Measurements from ENCODE around the gene DUSP22.

The DUSP22 gene

DNA sequence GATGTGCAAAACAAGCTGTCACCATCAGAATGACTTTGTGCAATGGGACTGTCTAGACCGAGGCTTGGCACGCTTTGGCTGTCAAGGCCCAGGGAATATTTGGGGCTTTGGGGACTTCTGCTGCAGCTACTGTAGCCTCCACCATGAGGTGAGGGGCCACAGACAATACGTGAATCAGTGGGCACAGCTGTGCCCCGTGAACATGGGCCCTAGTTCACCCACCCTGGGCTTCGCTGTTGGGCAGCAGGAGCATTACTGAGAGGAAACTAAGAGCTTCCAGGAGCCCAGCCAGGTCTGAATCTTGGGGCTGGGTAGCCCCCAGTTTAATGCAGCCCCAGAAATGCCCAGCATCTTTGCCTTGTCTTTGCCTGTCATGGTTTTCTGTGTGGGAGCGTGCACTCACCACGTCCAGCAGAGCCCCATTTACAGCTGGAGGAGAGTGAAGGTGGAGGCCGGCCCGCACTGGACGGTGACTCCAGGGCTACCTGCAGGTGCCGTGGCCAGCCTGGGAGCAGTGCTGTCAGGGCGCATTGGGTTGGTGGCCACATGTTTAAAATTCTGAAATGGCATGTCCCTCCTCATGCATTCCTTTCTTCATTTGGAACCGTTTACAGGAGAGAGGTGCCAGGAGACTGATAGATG, 34.7 kb downstream of the DUSP22 start:
- H3K9me3 Mint-ChIP-seq = no peaks in the 10 kb centered on the region
- H3K4me3 Mint-ChIP-seq = no peak overlapping the region
- H3K27me3 Mint-ChIP-seq (ENCODE audit: low read depth) = no peaks in the 10 kb centered on the region
- no peak overlapping the region for H3K27ac Mint-ChIP-seq
- no peaks in the 10 kb centered on the region for H3K4me1 Mint-ChIP-seq (ENCODE audit: low read depth)
- peaks cover 10% of the 10 kb centered on the region for H3K36me3 Mint-ChIP-seq (ENCODE audit: low read depth)

GRCh38 chr6:327538-328116, 35.3 kb downstream of the DUSP22 start:
- Mint-ChIP-seq H3K36me3 (ENCODE audit: low read depth) (peaks cover 10% of the 10 kb centered on the region), H3K4me1 (ENCODE audit: low read depth) (no peaks in the 10 kb centered on the region), H3K9me3 (no peaks in the 10 kb centered on the region), H3K27me3 (ENCODE audit: low read depth) (no peaks in the 10 kb centered on the region), H3K4me3 (no peak overlapping the region), H3K27ac (no peak overlapping the region)

DNA sequence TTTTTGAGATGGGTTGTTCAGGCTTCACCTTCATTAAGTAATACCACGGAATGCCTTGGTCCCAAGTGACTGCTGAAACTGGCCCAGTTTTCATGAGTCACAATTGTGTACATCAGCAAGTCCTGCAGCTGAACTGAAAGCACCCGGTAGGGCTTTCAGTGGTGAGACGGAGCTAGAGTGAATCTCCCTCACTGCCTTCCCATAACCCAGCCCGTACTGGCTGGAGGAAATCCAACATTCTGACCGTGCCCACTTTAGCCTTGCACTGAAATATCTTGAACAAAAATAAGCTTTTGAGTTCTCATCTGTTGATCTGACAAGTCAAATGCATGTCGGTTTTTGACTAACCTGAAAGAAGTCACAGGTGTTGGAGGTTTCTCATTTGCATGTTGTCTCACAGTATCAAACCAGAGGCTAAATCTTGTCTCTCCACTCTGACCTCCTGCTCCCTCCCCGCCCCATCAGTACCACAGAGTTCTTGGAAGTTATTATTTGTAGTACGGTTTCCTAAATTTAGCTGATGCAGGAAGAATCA, 35.9 kb downstream of the DUSP22 start:
- H3K9me3 Mint-ChIP-seq = no peaks in the 10 kb centered on the region
- H3K36me3 Mint-ChIP-seq (ENCODE audit: low read depth) = peaks cover 10% of the 10 kb centered on the region
- no peak overlapping the region for H3K4me3 Mint-ChIP-seq
- no peaks in the 10 kb centered on the region for H3K4me1 Mint-ChIP-seq (ENCODE audit: low read depth)
- no peaks in the 10 kb centered on the region for H3K27me3 Mint-ChIP-seq (ENCODE audit: low read depth)
- no peak overlapping the region for H3K27ac Mint-ChIP-seq

DNA sequence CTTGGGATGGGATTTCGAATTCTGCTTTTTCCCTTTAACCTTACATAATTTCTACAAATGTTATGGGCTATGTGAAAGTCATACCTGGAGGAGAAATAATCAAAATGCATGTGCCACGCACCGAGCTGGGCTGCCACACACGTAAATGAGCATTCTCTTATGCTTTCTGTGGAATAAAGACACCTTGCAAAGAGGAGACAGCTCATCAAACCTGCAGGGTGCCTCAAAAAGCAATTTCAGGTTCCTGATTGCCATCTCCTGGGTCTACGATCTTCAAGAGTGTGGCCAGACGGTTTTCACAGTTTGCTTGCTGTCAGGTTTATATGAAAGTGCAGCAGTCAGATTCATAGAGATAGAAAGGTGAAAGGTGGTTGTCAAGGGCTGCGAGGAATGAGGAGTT, 36.6 kb downstream of the DUSP22 start:
- Mint-ChIP-seq H3K36me3 (ENCODE audit: low read depth) (peaks cover 10% of the 10 kb centered on the region), H3K4me1 (ENCODE audit: low read depth) (no peaks in the 10 kb centered on the region), H3K27me3 (ENCODE audit: low read depth) (no peaks in the 10 kb centered on the region), H3K4me3 (no peak overlapping the region), H3K9me3 (no peaks in the 10 kb centered on the region), H3K27ac (no peak overlapping the region)

- Mint-ChIP-seq H3K9me3 (no peaks in the 10 kb centered on the region), H3K4me3 (no peak overlapping the region), H3K27me3 (ENCODE audit: low read depth) (no peaks in the 10 kb centered on the region), H3K4me1 (ENCODE audit: low read depth) (no peaks in the 10 kb centered on the region), H3K36me3 (ENCODE audit: low read depth) (peaks cover 7% of the 10 kb centered on the region), H3K27ac (no peak overlapping the region)
Observed at GRCh38 chr6:329888-330691, 37.8 kb downstream of the DUSP22 start.

- Mint-ChIP-seq H3K36me3 (ENCODE audit: low read depth) (peaks cover 7% of the 10 kb centered on the region), H3K27ac (no peak overlapping the region), H3K9me3 (no peaks in the 10 kb centered on the region), H3K4me3 (no peak overlapping the region), H3K4me1 (ENCODE audit: low read depth) (peaks cover 3% of the 10 kb centered on the region), H3K27me3 (ENCODE audit: low read depth) (no peaks in the 10 kb centered on the region)
Observed at GRCh38 chr6:330948-331347, 38.7 kb downstream of the DUSP22 start.

DNA sequence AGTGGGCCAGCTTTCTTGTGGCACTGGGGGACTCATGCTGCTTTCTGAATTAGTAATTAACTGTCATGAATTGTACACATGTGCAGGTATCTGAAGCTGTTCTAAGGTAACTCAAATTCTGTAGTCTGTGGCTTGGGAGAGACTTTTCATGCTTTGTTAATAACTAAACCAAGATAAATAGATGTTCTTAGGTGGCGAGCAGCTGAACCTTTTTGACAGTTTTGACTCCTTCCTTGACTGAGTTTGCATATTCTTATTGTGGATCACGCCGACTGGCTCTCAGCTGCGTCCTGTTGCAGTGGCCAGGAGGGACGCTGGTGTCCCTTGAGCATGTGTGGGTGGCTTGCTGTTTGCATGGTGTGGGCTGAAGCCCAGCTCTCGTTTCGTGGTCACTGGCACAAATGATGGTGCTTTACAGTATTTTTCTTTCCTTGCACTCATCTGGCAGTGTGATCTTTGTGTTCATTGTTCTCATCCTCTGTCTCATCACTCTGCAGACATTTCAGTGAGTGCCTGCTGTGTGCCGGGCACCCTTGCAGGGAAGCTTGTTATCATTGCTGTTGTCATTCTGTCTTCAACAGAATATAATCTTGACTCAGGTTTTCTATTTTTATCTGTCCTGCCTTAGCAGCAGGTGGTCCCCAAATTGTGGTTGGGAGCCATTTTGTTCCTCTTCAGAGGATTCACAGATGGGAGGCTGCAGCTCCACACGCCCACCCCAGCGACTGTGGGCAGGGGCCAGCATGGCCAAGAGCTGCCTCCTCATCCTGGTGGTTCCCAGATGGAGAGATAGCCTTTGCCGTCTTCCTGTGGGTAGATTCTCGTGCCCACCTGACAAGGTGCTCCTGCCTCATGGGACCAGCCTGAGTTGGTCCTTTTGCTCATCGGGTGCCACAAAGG, 39.6 kb downstream of the DUSP22 start:
- Mint-ChIP-seq H3K9me3 (no peaks in the 10 kb centered on the region), H3K4me3 (no peak overlapping the region), H3K36me3 (ENCODE audit: low read depth) (peaks cover 9% of the 10 kb centered on the region), H3K4me1 (ENCODE audit: low read depth) (peaks cover 12% of the 10 kb centered on the region), H3K27ac (no peak overlapping the region), H3K27me3 (ENCODE audit: low read depth) (no peaks in the 10 kb centered on the region)

- no peaks in the 10 kb centered on the region for H3K27me3 Mint-ChIP-seq (ENCODE audit: low read depth)
Observed at GRCh38 chr6:332671-333070, 40.4 kb downstream of the DUSP22 start.

DNA sequence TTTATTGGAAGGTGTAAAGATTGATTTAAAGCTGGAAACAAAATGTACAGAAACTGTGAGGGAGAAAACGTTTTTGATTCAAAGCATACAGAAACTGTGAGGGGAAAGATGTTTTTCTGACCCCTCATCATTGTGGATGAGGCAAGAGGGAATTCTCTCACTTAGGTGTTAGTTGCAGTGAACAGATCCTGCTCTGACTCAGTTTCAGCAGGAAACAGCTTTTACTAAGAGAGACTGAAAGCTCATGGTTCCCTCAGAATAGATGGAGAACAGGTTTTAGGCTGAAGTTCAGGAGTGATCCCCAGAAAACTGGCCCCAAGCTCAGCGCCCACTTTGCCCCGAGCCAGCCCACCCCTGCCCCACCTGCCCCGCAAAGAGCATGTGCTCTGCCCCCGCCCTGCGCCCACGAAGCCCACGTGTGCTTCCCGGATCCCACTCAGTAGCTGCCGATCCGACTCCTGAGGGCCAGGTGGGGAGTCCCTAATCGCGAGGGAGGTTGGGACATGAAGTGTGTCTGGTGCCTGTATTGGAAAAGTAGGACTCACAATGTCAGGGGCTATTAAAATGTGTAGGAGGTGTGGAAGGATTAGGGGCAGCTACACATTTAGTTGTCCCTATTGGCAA, 41.2 kb downstream of the DUSP22 start:
- H3K27me3 Mint-ChIP-seq (ENCODE audit: low read depth) = no peaks in the 10 kb centered on the region
- peaks cover 24% of the 10 kb centered on the region for H3K4me1 Mint-ChIP-seq (ENCODE audit: low read depth)
- H3K4me3 Mint-ChIP-seq = no peak overlapping the region
- peaks cover 6% of the 10 kb centered on the region for H3K36me3 Mint-ChIP-seq (ENCODE audit: low read depth)
- no peaks in the 10 kb centered on the region for H3K9me3 Mint-ChIP-seq
- no peak overlapping the region for H3K27ac Mint-ChIP-seq

More at GRCh38 chr6:332671-333070, 40.4 kb downstream of the DUSP22 start:
- Mint-ChIP-seq H3K36me3 (ENCODE audit: low read depth) (peaks cover 6% of the 10 kb centered on the region), H3K9me3 (no peaks in the 10 kb centered on the region), H3K27ac (no peak overlapping the region), H3K4me1 (ENCODE audit: low read depth) (peaks cover 19% of the 10 kb centered on the region), H3K4me3 (no peak overlapping the region)

- Mint-ChIP-seq H3K9me3 (no peaks in the 10 kb centered on the region), H3K4me1 (ENCODE audit: low read depth) (peaks cover 36% of the 10 kb centered on the region), H3K27me3 (ENCODE audit: low read depth) (no peaks in the 10 kb centered on the region), H3K4me3 (no peak overlapping the region), H3K27ac (no peak overlapping the region), H3K36me3 (ENCODE audit: low read depth) (peaks cover 8% of the 10 kb centered on the region)
Observed at GRCh38 chr6:334536-335510, 42.5 kb downstream of the DUSP22 start.

DNA sequence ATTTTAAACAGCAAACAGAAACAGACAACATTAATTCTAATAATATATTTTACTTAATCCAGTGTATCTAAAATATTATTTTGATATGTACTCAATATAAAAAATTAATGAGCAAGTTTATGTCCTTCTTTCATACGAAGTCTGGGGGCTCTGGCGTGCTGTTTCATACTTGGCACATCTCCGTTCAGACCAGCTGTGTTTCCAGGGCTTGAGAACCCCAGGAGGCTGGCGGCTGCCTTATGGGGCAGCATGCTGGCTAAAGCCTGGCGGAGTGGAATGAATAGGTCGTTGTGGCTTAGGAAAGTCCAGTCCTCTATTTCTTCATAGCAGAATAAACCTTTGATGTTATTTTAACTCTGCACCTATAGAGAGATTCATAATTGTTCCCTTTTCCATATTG, 43.3 kb downstream of the DUSP22 start:
- Mint-ChIP-seq H3K4me1 (ENCODE audit: low read depth) (peaks cover 42% of the 10 kb centered on the region), H3K9me3 (no peaks in the 10 kb centered on the region), H3K27ac (no peak overlapping the region)

DNA sequence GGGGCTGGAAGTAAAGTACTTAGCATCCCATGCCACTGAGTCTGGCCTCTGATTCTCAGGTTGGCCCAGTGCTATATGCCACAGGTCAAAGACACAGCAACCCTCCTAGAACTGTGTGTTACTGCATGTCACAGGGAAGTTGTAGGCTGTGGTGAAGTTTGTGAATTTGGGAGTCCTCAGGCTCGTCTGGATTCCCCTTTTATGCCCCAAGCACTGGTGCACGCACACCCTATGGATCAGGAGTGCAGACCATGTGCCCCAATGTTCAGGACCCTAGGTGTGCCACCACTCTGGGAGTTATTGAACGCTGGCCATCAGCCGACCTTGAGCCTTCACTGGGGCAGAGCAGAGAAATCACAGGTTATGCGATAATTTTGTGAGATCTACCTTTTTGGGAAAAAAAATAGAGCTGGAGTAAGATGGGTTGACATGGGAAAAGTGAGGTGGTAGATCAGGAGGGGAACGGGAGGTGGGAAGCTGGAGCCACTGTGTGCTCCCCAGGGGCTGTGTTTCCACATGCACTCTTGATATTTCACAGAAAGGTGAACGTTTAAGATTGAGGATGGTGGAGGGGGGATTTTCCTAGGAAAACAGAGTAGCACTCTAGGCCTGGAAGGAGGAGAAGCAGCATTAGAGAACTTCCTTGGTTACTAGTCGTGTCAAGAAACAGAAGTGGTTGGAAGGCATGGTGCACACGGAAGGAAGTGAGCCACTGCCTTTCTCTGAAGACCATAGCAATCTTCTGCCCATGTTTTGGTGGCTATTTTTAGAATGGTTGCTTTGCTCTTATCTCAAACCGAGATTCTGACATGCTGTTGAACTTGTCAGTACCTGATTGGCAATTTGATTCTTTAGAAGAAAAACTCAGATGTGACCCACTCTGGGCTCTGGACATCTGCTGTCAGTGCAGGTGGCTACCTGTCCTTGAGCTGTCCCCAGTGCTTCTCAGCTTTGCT, 44.1 kb downstream of the DUSP22 start:
- peaks cover 10% of the 10 kb centered on the region for H3K36me3 Mint-ChIP-seq (ENCODE audit: low read depth)
- peaks cover 46% of the 10 kb centered on the region for H3K4me1 Mint-ChIP-seq (ENCODE audit: low read depth)
- no peaks in the 10 kb centered on the region for H3K9me3 Mint-ChIP-seq
- no peaks in the 10 kb centered on the region for H3K27me3 Mint-ChIP-seq (ENCODE audit: low read depth)
- H3K27ac Mint-ChIP-seq = peak overlapping the region; percentile 78
- H3K4me3 Mint-ChIP-seq = peak overlapping the region; percentile 26

More for the DNA sequence above, 43.3 kb downstream of the DUSP22 start:
- peaks cover 8% of the 10 kb centered on the region for H3K36me3 Mint-ChIP-seq (ENCODE audit: low read depth)
- H3K27me3 Mint-ChIP-seq (ENCODE audit: low read depth) = no peaks in the 10 kb centered on the region
- H3K4me3 Mint-ChIP-seq = no peak overlapping the region

All from T-helper 1 cell treated with Interleukin-12 subunit alpha and Interleukin-12 subunit beta and Interleukin-4 antibody, amounts not matched to agents 30 μg/mL and 1 μg/mL, for 36 hours (primary cell).